ENCODE results near the gene MRGPRX2.

Gene MRGPRX2

GRCh38 chr11:19060629-19061028 lies at the start of gene MRGPRX2:
Gene MRGPRX2 (minus strand): TSS chr11:19060717. CDS start chr11:19056402, 4,315 bp downstream.
- DNase-seq (ENCODE audit: low spot score) (no peak), FAIRE-seq (no peak)

- FAIRE-seq (no peak), DNase-seq (ENCODE audit: low spot score) (no peak)
Observed at GRCh38 chr11:19110295-19110694, 49.8 kb upstream of the MRGPRX2 start.

- DNase-seq (ENCODE audit: low spot score) (no peak), FAIRE-seq (no peak)
Observed at GRCh38 chr11:19107125-19107524, 46.6 kb upstream of the MRGPRX2 start.

GRCh38 chr11:19105011-19105410 lies 44.5 kb upstream of the MRGPRX2 start:
- no peak for FAIRE-seq
- no peak for DNase-seq (ENCODE audit: low spot score)

- DNase-seq (ENCODE audit: low spot score): no peak
- no peak for FAIRE-seq
Observed at GRCh38 chr11:19102521-19102900, 42.0 kb upstream of the MRGPRX2 start.

- DNase-seq (ENCODE audit: low spot score) (no peak), FAIRE-seq (no peak)
Observed at GRCh38 chr11:19101796-19102520, 41.4 kb upstream of the MRGPRX2 start.

- FAIRE-seq (no peak), DNase-seq (ENCODE audit: low spot score) (no peak)
Observed at GRCh38 chr11:19100885-19101284, 40.4 kb upstream of the MRGPRX2 start.

GRCh38 chr11:19099093-19099492 lies 38.6 kb upstream of the MRGPRX2 start:
- FAIRE-seq (no peak), DNase-seq (ENCODE audit: low spot score) (no peak)

- FAIRE-seq (no peak), DNase-seq (ENCODE audit: low spot score) (no peak)
Observed at GRCh38 chr11:19094859-19095258, 34.3 kb upstream of the MRGPRX2 start.

GRCh38 chr11:19093976-19094375 lies 33.5 kb upstream of the MRGPRX2 start:
- DNase-seq (ENCODE audit: low spot score) (peak; percentile 43), FAIRE-seq (peak; percentile 70)

GRCh38 chr11:19092850-19093249 lies 32.3 kb upstream of the MRGPRX2 start:
- DNase-seq (ENCODE audit: low spot score) (no peak), FAIRE-seq (no peak)

GRCh38 chr11:19092342-19092741 lies 31.8 kb upstream of the MRGPRX2 start:
- FAIRE-seq: no peak
- DNase-seq (ENCODE audit: low spot score): no peak

- FAIRE-seq (no peak), DNase-seq (ENCODE audit: low spot score) (no peak)
Observed at GRCh38 chr11:19091366-19091765, 30.8 kb upstream of the MRGPRX2 start.

GRCh38 chr11:19089421-19089820 lies 28.9 kb upstream of the MRGPRX2 start:
- DNase-seq (ENCODE audit: low spot score) (no peak), FAIRE-seq (no peak)

- FAIRE-seq (no peak), DNase-seq (ENCODE audit: low spot score) (no peak)
Observed at GRCh38 chr11:19088791-19089190, 28.3 kb upstream of the MRGPRX2 start.

GRCh38 chr11:19087658-19088057 lies 27.1 kb upstream of the MRGPRX2 start:
- DNase-seq (ENCODE audit: low spot score) (no peak), FAIRE-seq (no peak)

GRCh38 chr11:19084661-19085315 lies 24.3 kb upstream of the MRGPRX2 start:
- FAIRE-seq (no peak), DNase-seq (ENCODE audit: low spot score) (no peak)

- FAIRE-seq: no peak
- DNase-seq (ENCODE audit: low spot score): no peak
Observed at GRCh38 chr11:19083166-19083565, 22.6 kb upstream of the MRGPRX2 start.

- DNase-seq (ENCODE audit: low spot score): no peak
- FAIRE-seq: no peak
Observed at GRCh38 chr11:19080579-19080993, 20.1 kb upstream of the MRGPRX2 start.

GRCh38 chr11:19079643-19080440 lies 19.3 kb upstream of the MRGPRX2 start:
- FAIRE-seq: no peak
- peak; percentile 61 for DNase-seq (ENCODE audit: low spot score)

- FAIRE-seq: no peak
Observed at GRCh38 chr11:19077965-19078364, 17.4 kb upstream of the MRGPRX2 start.

More at GRCh38 chr11:19077965-19078364, 17.4 kb upstream of the MRGPRX2 start:
- no peak for DNase-seq (ENCODE audit: low spot score)
